ENCODE results near the gene NUP205. TPM values are rescaled to one million over a fixed set of nuclear protein-coding genes. Genes with fewer than 3 reads are reported as not detected.

Gene NUP205
- total and polyA plus RNA-seq, 10 donors: 29.8 to 55.5 (median 44.8) TPM

DNA sequence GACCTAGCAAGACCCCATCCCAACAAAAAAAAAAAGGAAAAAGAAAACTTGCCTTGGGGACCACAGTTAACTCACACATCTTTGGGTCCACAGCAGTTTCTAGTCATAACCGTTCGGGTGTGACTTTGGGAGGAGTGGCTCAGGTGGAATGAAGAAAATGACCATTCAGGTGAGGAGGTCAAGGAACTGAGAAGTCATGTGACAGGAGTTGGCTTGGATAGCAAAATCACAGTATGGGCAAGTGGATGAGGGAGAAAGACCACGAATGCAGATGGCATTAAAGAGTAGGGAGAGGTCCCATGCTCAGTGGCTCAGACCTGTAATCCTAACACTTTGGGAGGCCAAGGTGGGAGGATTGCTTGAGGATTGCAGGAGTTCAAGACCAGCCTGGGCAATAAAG lies 30.7 kb upstream of the NUP205 start:
- Histone ChIP-seq H3K4me1 (no peaks in the 10 kb centered on the region), H3K27ac (no peak overlapping the region), H3K27me3 (replicated peaks in 1 of 7) (no peaks in the 10 kb centered on the region), H3K4me3 (no peak overlapping the region), H3K9me3 (peaks cover 0 to 5% (median 0%) of the 10 kb centered on the region in 8 donors), H3K36me3 (no peaks in the 10 kb centered on the region)
- intact Hi-C loops (cut with DNase I; ENCODE audit: low total_unique reads): no loop called here
- TF ChIP-seq POLR2A (IDR thresholded peaks at IDR 0.05) (no peak), POLR2AphosphoS5 (IDR thresholded peaks at IDR 0.05) (no peak), CTCF (IDR thresholded peaks at IDR 0.05 in 8 of 11, conservative IDR thresholded peaks at IDR 0.05 in 3 of 11) (no peak)
- 79 to 93% (median 87%) methylated on average over 3 of the region's 3 CpGs for WGBS, 5 donors
- DNase-seq: no peak

- H3K4me1 ChIP-seq: peaks cover 0 to 5% (median 2%) of the 10 kb centered on the region in 6 donors
- H3K27me3 ChIP-seq (replicated peaks in 1 of 7): no peaks in the 10 kb centered on the region
- intact Hi-C loops (cut with DNase I; ENCODE audit: low total_unique reads): no loop called here
- H3K4me3 ChIP-seq: no peak overlapping the region
- H3K9me3 ChIP-seq: no peaks in the 10 kb centered on the region
- no peaks in the 10 kb centered on the region for H3K36me3 ChIP-seq
- no peak for DNase-seq
- 57 to 82% (median 64%) methylated on average over 7 of the region's 7 CpGs for WGBS, 5 donors
- TF ChIP-seq POLR2AphosphoS5 (IDR thresholded peaks at IDR 0.05) (no peak), POLR2A (IDR thresholded peaks at IDR 0.05) (no peak), CTCF (IDR thresholded peaks at IDR 0.05 in 8 of 11, conservative IDR thresholded peaks at IDR 0.05 in 3 of 11) (no peak)
- H3K27ac ChIP-seq: no peak overlapping the region
Measured at GRCh38 chr7:135536150-135536549, 21.6 kb upstream of the NUP205 start.

- intact Hi-C loops (cut with DNase I; ENCODE audit: low total_unique reads): no loop called here
- Histone ChIP-seq H3K27me3 (replicated peaks in 1 of 7) (no peaks in the 10 kb centered on the region), H3K36me3 (no peaks in the 10 kb centered on the region), H3K4me3 (no peak overlapping the region), H3K4me1 (peaks cover 0 to 5% (median 2%) of the 10 kb centered on the region in 6 donors), H3K9me3 (no peaks in the 10 kb centered on the region), H3K27ac (no peak overlapping the region)
- TF ChIP-seq CTCF (IDR thresholded peaks at IDR 0.05 in 8 of 11, conservative IDR thresholded peaks at IDR 0.05 in 3 of 11) (no peak), POLR2AphosphoS5 (IDR thresholded peaks at IDR 0.05) (no peak), POLR2A (IDR thresholded peaks at IDR 0.05) (no peak)
- WGBS, 5 donors: 85 to 94% (median 89%) methylated on average over 1 of the region's 1 CpG
- DNase-seq: no peak
Measured at GRCh38 chr7:135537453-135537852, 20.3 kb upstream of the NUP205 start.

- no peak for DNase-seq
- intact Hi-C loops (cut with DNase I; ENCODE audit: low total_unique reads): no loop called here
- Histone ChIP-seq H3K27ac (no peak overlapping the region), H3K9me3 (no peaks in the 10 kb centered on the region), H3K4me1 (peaks cover 0 to 5% (median 2%) of the 10 kb centered on the region in 6 donors), H3K36me3 (no peaks in the 10 kb centered on the region), H3K4me3 (no peak overlapping the region), H3K27me3 (replicated peaks in 1 of 7) (no peaks in the 10 kb centered on the region)
- TF ChIP-seq POLR2A (IDR thresholded peaks at IDR 0.05): no peak
- TF ChIP-seq CTCF (IDR thresholded peaks at IDR 0.05 in 8 of 11, conservative IDR thresholded peaks at IDR 0.05 in 3 of 11): no peak
- no peak for TF ChIP-seq POLR2AphosphoS5 (IDR thresholded peaks at IDR 0.05)
Measured at GRCh38 chr7:135537905-135538304, 19.8 kb upstream of the NUP205 start.
